HepG2 (cell line): ENCODE results near the gene FILIP1.

Experiments
- BRD4 ChIP-seq: sonication (generic); formaldehyde crosslinking; IDR thresholded peaks from 2 replicates; pipeline ENCODE4 v1.4.0; 2020; ENCODE audit warnings: missing genetic modification reagents
- NFE2L1 ChIP-seq: sonication (generic); formaldehyde crosslinking; IDR thresholded peaks from 2 replicates; pipeline ENCODE4 v1.4.0; 2020; ENCODE audit warnings: missing genetic modification reagents, mild to moderate bottlenecking, borderline replicate concordance
- SMAD3 ChIP-seq: sonication (generic); formaldehyde crosslinking; IDR thresholded peaks from 2 replicates; pipeline ENCODE4 v1.4.0; 2020; ENCODE audit warnings: missing genetic modification reagents
- ZBTB1 ChIP-seq: sonication (generic); formaldehyde crosslinking; IDR thresholded peaks from 2 replicates; pipeline ENCODE4 v1.4.0; 2020; ENCODE audit warnings: missing genetic modification reagents, borderline replicate concordance
- ZNF703 ChIP-seq: sonication (generic); formaldehyde crosslinking; IDR thresholded peaks from 2 replicates; pipeline ENCODE4 v1.5.1; 2020; ENCODE audit warnings: missing genetic modification reagents, mild to moderate bottlenecking, moderate library complexity, borderline replicate concordance
- TF ChIP-seq, protein P1 (sequence below), 2 experiments: IDR thresholded peaks; 2 replicates each; pipeline ENCODE4 v1.6.1; 2011 to 2012; ENCODE audit warnings: low read length in 2 of 2, borderline replicate concordance in 1 of 2, low read depth in 1 of 2, mild to moderate bottlenecking in 1 of 2, moderate library complexity in 1 of 2

DNA sequence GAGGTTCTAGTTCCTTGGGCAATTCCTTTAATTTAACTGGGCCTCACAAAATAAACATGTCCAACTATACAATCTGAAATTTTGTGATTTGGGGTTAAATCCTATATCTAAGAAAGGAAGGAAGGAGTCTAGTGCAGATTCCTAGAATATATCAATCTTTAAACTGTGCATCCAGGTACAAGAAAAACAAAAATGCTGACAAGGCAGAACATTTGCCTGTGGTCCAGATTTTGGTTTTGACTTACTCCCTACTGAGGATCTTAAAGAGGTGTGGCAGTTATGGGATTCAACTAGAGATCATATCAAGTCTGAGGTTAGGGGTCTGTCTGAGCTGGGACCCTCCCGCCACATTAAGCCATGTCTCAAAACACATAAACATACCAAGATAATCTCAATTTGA, 232.3 kb downstream of the FILIP1 start:
- no peak for TF ChIP-seq ZNF703
- no peak for TF ChIP-seq NFE2L1 (CRISPR knock-in tag)
- TF ChIP-seq ZBTB1 (CRISPR knock-in tag): no peak
- no peak for TF ChIP-seq SMAD3
- TF ChIP-seq, protein P1, sequence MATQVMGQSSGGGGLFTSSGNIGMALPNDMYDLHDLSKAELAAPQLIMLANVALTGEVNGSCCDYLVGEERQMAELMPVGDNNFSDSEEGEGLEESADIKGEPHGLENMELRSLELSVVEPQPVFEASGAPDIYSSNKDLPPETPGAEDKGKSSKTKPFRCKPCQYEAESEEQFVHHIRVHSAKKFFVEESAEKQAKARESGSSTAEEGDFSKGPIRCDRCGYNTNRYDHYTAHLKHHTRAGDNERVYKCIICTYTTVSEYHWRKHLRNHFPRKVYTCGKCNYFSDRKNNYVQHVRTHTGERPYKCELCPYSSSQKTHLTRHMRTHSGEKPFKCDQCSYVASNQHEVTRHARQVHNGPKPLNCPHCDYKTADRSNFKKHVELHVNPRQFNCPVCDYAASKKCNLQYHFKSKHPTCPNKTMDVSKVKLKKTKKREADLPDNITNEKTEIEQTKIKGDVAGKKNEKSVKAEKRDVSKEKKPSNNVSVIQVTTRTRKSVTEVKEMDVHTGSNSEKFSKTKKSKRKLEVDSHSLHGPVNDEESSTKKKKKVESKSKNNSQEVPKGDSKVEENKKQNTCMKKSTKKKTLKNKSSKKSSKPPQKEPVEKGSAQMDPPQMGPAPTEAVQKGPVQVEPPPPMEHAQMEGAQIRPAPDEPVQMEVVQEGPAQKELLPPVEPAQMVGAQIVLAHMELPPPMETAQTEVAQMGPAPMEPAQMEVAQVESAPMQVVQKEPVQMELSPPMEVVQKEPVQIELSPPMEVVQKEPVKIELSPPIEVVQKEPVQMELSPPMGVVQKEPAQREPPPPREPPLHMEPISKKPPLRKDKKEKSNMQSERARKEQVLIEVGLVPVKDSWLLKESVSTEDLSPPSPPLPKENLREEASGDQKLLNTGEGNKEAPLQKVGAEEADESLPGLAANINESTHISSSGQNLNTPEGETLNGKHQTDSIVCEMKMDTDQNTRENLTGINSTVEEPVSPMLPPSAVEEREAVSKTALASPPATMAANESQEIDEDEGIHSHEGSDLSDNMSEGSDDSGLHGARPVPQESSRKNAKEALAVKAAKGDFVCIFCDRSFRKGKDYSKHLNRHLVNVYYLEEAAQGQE (IDR thresholded peaks at IDR 0.05; ENCODE audit: borderline replicate concordance in 1 of 2, low read depth in 1 of 2, low read length in 2 of 2): no peak
- TF ChIP-seq BRD4 (CRISPR knock-in tag): no peak
